SW 1271 (cell line): ENCODE results near the gene MED16.
"Not testable (repeated sequence)": the region's sequence is repeated elsewhere in the genome, so short reads cannot be mapped to it uniquely, and the experiment has no call there.

Experiments used
- DNase-seq, 2 experiments: peaks; one replicate each; lab custom pipeline; 2025; lab: John Stamatoyannopoulos, UW

The MED16 gene

DNA sequence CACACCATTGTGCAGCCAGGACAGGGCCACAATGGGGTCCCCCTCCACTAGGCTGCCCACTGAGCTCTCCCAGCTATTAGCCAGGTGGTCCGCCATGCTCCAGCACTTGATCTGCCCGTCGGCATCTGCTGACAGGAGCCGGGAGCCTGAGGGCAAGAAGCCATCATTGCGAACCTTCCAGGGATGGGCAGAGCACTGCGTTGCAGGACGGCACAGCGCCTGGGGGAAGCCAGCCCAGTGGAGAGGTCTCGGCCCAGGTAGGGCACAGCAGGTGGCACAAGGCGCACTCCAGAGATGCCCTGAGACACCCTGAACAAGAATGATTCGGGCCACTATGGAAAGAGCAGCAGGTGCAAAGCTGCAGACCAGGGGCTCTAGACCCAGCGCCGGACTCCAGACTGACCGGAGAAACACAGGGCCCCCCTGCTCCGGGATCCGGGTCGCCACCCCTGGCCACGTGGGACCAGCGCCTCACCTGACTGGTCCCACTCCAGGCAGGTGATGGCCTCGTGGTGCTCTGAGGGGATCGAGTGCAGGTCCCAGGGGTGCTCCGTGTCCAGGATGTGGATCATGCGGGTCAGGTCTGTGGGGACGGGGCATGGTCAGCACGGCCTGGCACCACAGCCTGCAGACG, 3.2 kb downstream of the MED16 start:
- DNase-seq = no peak

DNA sequence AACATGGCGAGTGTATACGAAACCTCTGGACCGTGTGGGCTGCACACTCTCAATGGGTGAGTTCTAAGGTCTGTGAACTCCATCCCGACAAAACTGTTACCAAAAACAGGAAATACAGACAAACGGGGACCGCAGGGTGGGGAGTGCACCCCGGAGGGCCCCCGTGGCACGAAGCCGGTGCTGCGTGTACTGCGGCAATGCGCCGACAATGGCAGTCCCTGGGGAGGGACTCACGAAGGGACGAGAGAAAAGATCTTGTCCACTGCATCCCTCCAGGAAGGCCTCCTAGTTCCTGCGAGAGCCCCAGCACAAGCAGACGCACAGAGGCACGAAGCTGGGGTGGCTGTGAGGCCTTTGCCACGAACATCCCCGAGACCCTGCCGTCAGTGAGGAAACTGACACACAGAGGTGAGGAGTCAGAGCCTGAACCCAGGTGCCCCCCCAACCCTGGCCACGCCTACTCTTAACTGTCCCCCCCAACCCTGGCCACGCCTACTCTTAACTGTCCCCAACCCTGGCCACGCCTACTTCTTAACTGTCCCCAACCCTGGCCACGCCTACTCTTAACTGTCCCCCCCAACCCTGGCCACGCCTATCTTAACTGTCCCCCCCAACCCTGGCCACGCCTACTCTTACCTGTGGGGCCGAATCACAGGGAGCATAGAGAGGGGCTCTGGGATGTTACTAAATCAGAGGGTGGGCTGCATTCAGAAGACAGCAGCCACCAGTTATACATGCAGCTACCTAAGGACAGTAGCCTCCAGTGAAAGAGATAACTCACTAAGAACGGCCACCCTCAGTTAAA, 4.2 kb downstream of the MED16 start:
- no peak for DNase-seq

DNA sequence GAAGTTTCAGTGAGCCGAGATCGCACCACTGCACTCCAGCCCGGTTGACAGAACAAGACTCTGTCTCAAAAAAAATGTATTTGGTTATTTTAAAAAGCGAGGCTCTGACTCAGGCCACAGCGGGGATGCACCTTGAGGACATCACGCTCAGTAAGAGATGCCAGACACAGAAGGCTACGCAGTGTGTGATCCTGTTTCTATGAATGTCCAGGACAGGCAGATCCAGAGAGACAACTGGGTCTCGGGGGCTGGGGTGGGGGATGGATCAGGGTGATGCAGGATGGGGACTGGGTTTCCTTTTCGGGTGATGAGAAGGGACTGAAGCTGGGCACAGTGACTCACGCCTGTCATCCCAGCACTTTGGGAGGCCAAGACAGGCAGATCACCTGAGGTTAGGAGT, 5.4 kb downstream of the MED16 start:
- no peak for DNase-seq

DNA sequence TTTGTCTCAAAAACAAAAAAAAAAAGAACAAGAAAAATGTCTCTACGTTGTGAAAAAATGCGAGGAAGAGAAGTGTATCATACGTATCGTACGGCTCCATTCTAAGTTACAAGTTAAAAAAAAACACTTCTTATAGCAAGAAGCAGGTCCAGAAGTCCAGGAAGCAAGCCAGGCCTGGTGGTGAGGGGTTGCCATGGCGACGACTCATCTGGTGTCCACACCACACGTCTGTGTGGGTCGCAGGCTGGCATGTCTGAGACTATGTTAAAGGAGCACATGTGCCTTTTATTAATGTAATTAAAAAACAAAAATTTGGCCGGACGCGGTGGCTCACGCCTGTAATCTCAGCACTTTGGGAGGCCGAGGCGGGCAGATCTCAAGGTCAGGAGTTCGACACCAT, 5.9 kb downstream of the MED16 start:
- no peak for DNase-seq

DNA sequence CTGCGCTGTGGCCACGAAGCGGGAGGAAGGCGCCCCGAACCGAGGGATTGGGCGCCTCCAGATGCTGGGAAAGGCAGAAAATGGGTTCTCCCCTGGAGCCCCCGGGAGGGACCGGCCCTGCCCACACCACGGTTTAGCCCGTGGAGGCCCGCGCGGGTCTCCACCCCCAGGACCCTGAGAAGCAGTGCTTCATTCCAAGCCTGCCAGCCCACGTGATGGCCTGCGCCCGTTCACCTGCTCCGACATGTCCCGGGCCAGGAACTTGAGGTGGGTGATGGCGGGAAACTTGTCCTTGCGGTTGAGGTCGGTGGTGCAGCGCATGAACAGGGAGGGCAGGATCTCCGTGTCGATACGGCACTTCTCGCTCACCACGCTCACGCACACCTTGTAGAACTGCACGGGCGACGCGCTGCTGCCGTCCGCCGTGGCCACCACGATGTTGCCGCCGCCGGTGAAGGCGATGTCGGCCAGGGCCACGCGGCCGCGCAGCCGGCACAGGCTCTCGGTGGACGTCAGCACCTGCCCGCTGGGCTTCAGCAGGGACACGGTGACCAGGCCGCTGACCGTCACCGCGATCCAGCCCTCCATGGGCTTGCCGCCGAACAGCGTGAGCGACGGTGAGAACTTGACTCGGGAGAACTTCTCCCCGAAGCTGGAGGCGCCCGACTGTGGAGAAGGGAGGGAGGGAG, 7.3 kb downstream of the MED16 start:
- DNase-seq = no peak

DNA sequence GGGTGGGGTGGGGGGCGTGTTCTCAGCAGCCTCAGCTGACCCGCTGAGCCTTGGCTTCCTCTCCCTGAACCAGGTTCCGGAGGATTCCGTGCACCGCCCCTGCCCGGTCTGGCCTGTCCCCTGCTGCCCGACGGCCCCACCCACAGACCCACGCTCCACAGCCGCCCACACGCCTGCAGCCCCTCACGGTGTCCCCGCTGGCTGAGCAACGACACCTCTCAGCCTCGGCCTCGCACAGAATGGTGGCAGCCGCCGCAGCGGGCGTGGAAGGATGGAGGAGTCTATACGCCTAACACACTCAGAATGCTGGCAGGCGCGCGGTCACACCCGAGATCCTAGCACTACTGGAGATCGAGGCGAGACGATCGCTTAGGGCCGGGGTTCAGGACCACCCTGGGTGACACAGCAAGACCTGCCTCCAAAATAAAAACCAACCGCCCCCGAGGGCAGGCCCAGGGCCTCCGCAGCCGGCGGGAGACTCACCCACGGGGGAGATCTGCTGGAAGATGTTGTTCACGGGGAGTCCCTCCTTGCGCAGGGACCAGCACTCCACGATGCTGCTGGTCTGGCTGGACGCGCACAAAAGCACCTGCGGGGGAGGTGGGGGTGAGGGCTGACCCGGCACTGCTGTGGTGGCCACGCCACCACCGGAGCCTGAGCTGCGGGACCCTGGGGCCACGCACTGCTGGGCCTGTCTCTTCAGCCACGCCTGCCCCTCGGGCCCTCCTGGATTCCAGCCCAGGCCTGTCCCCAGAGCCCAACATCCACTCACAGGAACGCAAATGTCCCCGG, 8.4 kb downstream of the MED16 start:
- DNase-seq = no peak

DNA sequence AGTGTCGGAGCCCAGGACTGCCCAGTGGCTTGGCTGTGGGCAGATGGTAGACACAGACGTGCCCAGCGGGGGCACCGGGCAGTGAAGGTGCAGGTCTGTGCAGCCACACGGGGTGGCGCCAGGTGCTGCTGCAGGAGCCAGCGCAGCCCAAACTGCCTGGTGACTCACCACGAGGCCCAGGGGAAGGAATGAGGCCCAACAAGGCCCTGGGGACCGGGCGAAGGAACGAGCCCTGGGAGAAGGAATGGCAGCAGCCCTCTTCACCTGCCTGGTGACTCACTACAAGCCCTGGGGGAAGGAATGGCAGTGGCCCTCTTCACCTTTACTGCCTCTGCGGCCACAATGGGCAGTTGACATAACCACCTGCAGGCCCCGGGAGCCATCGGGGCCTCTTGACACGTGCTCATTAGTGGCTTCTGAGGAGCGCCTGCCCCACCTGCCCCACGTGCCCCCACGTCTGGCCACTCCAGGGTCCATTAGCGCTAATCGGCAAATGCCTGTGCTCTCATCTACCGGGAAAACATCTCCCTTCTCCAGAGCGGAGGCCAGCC, 9.3 kb downstream of the MED16 start:
- no peak for DNase-seq

DNA sequence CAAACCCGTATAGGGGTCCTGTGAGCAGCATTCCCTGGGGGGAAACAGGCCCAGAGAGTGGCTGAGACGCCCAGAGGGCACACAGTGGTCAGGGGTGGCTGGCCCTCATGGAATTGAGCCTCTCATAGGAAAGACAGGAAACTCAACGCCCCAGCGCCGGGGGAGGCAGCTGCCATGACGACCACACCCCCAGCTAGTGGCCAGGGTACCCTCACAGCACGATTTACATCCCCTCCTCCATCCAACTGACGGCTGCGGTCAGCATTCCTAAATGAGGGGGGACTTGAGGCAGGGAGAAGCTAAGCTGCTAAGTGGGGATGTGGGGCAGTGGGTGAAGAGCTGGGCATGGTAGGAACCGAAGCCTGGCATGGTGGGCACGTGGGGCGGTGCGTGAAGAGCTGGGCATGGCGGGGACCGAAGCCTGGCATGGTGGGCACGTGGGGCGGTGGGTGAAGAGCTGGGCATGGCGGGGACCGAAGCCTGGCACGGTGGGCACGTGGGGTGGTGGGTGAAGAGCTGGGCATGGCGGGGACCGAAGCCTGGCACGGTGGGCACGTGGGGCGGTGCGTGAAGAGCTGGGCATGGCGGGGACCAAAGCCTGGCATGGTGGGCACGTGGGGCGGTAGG, 10.0 kb downstream of the MED16 start:
- DNase-seq = no peak

DNA sequence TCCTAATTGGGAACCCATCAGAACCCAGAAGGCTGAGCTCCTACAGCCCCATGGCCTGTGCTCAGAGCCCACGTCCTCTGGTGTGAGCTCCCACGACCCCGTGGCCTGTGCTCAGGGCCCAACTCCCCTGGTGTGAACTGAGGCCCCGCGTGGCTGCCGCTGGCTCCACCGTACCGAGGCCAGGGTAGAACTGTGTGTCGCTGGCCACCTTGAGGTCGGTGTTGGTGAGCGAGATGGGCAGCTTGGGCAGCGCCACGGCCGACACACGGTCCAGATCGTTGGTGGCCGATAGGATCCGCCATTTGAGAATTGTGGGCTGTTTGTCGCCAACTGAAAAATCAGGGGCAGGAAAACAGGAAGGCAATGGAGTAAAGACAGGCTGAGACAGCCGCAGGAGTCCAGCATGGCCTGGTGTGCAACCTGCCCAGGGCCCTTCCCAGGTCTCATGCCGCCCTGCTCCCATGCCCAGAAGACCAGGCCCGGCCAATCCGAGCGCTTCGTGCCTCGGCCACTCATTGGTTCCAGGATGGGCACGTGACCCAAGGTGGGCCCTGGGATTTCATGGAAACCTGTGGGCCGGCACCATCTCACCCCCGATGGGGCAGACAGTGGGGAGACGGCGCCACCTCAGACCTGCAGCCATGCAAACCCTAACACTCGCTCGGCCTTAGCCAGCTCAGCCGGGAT, 11.5 kb downstream of the MED16 start:
- DNase-seq = no peak

DNA sequence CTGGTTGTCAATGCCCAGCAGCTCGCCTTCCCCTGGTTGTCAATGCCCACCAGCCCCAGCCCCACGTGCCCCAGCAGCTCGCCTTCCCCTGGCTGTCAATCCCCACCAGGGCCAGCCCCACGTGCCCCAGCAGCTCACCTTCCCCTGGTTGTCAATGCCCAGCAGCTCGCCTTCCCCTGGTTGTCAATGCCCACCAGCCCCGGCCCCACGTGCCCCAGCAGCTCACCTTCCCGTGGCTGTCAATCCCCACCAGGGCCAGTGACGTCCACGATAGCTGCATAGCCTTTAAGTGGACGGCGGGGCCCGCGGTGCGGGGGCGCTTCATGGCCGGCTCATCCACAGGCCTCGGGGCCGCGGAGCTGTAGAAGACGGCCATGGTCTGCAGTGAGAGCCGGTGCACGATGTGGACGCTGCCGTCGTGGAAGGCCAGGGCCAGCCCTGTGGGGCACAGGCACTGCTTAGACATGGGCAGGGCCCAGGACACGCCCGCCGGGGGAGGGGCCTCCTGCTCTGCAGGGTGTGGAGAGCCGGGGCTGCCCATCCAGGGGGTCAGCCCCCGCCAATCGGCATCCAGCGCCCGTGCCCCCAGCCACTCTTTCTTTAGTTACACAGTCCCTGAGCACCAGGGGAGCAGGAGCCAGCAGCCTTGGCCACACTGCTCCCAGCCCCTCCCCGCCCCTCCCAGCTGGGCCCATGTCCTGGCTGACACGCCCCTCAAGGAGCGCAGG, 13.1 kb downstream of the MED16 start:
- no peak for DNase-seq

DNA sequence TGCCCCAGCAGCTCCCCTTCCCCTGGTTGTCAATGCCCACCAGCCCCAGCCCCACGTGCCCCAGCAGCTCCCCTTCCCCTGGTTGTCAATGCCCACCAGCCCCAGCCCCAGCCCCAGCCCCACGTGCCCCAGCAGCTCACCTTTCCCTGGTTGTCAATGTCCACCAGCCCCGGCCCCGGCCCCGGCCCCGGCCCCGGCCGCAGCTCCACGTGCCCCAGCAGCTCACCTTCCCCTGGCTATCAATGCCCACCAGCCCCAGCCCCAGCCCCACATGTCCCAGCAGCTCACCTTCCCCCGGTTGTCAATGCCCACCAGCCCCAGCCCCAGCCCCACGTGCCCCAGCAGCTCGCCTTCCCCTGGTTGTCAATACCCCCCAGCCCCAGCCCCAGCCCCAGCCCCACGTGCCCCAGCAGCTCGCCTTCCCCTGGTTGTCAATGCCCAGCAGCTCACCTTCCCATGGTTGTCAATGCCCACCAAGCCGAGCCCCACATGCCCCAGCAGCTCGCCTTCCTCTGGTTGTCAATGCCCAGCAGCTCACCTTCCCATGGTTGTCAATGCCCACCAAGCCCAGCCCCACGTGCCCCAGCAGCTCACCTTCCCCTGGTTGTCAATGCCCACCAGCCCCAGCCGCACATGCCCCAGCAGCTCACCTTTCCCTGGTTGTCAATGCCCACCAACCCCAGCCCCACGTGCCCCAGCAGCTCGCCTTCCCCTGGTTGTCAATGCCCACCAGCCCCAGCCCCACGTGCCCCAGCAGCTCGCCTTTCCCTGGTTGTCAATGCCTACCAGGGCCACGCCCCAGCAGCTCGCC, 14.0 kb downstream of the MED16 start:
- DNase-seq = not testable (repeated sequence)

DNA sequence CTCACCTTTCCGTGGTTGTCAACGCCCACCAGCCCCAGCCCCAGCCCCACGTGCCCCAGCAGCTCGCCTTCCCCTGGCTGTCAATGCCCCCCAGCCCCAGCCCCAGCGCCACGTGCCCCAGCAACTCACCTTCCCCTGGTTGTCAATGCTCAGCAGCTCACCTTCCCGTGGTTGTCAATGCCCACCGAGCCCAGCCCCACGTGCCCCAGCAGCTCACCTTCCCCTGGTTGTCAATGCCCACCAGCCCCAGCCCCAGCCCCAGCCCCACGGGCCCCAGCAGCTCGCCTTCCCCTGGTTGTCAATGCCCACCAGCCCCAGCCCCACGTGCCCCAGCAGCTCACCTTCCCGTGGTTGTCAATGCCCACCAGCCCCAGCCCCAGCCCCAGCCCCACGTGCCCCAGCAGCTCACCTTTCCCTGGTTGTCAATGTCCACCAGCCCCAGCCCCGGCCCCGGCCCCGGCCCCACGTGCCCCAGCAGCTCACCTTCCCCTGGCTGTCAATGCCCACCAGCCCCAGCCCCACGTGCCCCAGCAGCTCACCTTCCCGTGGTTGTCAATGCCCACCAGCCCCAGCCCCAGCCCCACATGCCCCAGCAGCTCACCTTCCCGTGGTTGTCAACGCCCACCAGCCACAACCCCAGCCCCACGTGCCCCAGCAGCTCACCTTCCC, 14.9 kb downstream of the MED16 start:
- DNase-seq = not testable (repeated sequence)

DNA sequence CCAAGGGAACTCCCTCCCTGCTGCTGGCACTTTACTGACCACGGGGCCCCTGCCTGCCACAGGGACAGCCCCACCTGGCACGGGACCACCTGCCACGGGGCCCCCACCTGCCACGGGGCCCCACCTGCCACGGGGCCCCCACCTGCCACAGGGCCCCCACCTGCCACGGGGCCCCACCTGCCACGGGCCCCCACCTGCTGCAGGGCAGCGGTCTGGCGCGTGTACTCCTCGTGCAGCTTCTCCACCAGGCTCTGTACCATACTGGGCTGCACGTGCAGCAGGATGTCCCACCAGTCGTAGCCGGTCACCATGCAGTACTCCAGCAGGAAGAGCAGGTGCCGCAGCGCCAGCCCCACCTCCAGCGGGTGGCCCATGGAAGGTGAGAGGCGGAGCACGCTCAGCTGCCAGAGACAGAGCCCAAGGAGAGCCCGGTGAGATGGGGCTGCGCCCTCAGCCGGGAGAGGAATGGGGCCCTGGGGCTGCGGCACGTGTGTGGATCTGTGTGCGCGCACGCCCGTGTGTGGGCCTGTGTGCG, 16.1 kb downstream of the MED16 start:
- no peak for DNase-seq

DNA sequence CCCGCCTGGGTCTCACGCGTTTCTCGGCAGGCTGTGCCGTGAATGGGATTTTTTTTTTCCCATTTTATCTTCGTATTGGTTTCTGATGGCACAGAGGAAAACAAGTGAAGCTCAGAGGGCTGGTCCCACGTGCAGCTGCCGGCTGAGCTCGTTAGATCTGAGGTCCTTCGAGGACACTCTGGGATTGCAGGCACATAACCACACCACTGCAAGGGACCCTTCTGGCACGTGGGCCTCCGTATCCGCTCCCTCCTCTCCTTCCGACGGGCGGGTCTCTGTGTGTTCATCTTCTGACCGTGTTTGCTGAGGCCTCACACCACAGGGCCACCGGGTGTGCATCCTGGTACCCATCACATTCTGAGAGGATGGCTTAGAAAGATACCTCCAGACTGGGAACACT, 16.9 kb downstream of the MED16 start:
- DNase-seq = no peak

DNA sequence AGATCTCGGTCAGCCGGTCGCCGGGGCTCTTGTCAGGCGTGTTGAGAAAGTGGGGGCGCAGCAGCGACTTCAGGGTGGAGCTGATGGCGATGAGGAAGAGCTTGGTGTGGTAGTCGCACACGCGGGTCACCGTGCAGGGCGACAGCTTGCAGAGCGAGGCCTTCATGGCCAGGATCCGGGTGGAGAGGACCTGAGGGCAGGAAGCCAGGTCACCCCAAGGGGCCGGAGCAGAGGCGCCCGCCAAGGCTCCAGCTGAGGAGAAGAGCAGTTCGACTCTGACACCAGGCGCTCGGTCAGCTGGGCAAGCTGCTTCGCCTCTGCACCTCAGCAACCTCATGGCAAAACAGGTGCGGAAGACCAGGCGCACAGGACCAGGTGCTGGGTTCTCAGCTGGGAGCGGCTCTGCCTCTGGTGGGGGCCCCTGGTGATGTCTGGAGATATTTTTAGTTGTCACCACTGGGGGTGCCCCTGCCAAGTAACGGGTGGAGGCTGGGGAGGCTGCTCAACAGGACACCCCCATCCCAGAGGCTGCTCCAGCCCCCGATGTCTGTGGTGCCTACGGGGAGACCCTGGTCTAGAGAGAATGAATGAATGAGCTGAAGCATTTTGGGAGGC, 17.6 kb downstream of the MED16 start:
- DNase-seq = no peak

DNA sequence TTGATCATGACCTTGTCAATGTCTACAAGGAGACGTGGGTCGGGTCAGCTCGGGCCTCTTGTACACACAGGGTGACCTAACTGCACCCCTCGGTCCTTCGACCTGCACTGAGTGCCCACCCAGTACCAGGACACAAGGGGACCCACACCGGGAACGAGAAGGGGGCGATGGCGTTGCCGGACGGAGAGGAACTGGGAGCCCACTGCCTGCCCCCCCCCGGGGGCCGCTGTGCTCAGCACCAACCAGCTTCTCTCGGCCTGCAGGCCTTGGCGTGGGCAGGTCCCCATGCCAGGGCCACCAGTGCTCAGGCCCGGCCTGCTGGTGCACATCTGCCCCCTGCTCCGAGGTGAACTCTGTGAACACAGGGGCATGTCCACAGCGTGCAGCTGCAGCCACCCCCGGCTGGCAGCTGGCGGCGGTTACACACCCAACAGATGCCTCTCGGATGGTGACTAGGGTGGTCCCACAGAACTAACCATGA, 19.4 kb downstream of the MED16 start:
- DNase-seq = no peak

DNA sequence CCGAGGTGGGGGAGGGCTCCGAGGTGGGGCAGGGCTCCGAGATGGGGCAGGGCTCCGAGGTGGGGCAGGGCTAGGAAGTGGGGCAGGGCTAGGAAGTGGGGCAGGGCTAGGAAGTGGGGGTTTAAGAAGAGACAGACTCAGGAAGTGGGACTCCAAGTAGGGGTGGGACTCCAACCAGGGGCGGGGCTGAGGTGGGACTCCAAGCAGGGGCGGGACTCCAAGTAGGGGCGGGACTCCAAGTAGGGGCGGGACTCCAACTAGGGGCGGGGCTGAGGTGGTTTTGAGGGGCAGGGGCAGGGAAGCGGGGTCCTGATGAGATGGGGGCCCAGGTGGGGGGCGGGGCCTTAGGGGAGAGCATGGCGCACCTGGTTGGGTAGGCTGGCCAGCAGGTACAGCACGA, 19.9 kb downstream of the MED16 start:
- DNase-seq = peak in 1 of 2 experiments; percentile 68
